NCI-H2081 treated with DMSO at 0.1 percent for 48 hours (cell line): Measurements from ENCODE around the gene ATP1A1.

Source experiments
- DNase-seq: peaks from one replicate; lab custom pipeline; 2025; lab: John Stamatoyannopoulos, UW

The ATP1A1 gene

DNA sequence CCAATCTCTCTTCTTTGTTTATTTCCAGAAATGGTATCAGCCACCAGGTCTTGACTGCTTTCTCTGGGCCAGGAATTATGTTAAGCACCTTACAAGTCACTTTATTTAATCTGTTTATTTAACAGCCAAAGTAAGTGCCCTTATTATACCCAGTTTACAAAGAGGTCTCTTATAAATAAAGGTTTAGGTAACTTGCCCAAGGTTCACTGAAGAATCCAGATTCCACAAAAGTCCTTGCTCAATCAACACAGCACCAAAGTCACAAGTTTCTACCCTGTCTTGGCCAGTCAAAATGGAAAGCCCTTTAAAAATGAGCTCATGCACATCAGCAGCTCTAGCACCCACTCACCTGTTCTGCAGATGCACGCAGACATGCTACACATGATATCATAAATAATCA is 28.0 kb upstream of the ATP1A1 start:
- no peak for DNase-seq

- DNase-seq, result no peak
Observed at GRCh38 chr1:116345843-116346242, 27.2 kb upstream of the ATP1A1 start.

- DNase-seq, result no peak
Observed at GRCh38 chr1:116346943-116347673, 25.9 kb upstream of the ATP1A1 start.

DNA sequence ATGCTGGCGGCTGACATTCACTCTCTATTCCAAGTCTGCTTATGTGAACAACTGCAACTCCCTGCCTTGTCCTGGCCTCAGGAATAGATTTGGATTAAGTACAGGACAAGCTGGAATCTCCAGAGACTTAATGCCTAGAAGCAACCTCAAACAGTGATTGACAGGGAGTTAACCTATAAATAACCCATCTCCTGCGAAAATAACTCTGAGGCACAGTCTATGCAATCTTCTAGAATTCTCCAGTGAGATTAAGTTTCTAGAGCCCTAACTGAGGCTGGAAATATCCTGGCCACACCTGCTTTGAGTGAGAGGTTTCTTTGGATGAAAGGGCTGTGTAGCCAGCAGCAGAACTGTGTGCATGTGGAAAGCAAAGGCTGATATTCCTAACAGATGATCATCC is 25.3 kb upstream of the ATP1A1 start:
- DNase-seq, result no peak

DNA sequence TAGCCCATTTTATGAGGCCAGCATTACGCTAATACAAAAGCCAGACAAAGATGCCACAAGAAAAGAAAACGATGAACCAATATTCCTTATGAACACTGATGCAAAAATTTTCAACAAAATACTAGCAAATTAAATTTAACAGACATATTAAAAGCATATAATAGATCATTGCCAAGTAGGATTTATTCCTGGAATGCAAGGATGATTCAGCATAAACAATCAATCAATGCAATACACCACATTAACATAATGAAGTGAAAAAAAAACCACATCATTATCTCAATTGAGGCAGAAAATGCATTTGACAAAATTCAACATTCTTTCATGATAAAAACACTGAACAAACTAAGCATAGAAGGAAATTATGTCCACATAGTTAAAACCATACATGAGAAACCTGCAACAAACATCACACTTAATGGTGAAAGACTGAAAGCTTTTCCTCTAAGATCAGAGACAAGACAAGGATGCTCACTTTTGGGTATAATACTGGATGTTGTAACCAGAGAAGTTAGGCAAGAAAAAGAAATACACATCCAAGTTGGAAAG is 22.9 kb upstream of the ATP1A1 start:
- no peak for DNase-seq

DNA sequence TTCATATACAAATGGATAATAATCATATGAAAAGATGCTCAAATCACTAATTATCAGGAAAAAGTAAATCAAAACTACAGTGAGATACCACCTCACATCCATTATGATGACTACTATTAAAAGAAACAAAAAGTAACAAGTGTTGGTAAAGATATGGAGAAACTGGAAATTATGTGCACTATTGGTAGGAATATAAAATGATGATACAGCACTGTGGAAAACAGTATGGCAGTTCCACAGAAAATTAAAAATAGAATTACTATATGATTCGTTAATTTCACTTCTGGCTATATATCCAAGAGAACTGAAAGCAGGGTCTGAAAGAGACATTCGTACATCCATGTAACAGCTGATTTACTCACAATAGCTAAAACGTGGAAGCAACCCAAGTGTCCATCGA is 21.1 kb upstream of the ATP1A1 start:
- DNase-seq, result no peak

GRCh38 chr1:116352349-116352813 is 20.7 kb upstream of the ATP1A1 start:
- DNase-seq, result no peak

GRCh38 chr1:116353155-116353554 is 19.9 kb upstream of the ATP1A1 start:
- DNase-seq, result no peak

DNA sequence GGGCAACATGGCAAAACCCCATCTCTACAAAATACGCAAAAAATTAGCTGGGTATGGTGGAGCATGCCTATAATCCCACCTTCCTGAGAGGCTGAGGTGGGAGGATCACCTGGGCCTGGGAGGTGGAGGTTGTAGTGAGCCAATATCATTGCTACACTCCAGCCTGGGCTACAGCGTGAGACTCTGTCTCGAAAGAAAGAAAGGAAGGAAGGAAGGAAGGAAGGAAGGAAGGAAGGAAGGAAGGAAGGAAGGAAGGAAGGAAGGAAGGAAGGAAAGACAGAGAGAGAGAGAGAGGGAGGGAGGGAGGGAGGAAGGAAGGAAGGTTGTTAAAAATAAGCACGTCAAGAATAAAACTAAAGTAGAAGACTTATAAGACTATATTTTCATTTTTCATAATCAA is 17.0 kb upstream of the ATP1A1 start:
- no peak for DNase-seq

DNA sequence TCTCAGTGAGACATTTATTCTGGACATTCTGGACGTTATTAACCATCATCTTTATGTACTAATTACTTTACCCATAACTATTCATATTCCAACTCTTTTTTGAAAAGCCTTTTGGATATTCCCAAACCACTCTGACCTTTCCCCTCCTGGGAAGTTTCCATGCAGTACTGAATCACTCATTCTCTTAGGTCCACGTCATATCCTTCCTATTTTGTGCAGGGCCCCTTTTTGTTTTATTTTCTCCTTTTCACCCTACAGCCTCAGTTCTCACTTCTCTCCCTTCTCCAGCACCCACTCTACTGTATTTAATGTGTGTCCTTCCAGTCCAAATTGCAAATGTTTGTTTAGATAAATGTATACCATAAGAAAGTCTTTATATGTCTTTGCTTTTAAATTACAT is 16.4 kb upstream of the ATP1A1 start:
- no peak for DNase-seq

GRCh38 chr1:116357487-116357886 is 15.6 kb upstream of the ATP1A1 start:
- no peak for DNase-seq

DNA sequence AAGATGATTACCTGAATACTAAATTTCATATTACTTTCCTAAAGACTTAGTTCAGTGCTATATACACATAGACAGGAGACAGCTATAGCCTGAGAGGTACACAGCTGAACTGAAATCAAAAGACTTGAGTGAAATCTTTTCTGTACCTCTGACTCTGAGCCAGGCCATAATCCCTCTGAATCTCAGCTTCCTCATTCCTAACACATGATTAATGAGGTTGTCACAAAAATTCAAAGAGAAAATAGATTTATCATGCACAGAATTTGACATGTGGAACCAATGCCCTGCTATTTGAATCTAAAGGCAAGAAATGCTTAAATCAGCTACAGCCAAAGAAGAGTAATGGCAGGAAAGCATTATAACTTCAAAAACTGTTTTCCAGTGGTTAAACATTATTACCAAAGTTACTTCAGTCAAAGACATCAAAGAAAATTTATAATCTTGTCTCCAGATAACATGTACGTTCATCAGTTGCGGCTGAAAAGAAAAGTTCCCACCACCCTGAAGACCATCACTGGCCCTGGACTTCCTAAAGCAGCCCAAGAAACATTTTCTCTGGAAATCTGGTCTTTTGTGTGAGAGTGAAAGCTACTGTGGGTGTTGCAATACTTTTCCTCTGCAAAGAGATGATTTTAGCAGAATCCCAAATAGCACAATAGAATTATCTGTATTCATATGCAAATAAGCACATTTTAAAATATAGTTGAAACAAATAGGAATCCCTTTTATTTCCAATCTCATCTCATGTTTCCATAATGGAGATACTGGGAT is 13.8 kb upstream of the ATP1A1 start:
- DNase-seq, result no peak

GRCh38 chr1:116359871-116360270 is 13.2 kb upstream of the ATP1A1 start:
- no peak for DNase-seq

DNA sequence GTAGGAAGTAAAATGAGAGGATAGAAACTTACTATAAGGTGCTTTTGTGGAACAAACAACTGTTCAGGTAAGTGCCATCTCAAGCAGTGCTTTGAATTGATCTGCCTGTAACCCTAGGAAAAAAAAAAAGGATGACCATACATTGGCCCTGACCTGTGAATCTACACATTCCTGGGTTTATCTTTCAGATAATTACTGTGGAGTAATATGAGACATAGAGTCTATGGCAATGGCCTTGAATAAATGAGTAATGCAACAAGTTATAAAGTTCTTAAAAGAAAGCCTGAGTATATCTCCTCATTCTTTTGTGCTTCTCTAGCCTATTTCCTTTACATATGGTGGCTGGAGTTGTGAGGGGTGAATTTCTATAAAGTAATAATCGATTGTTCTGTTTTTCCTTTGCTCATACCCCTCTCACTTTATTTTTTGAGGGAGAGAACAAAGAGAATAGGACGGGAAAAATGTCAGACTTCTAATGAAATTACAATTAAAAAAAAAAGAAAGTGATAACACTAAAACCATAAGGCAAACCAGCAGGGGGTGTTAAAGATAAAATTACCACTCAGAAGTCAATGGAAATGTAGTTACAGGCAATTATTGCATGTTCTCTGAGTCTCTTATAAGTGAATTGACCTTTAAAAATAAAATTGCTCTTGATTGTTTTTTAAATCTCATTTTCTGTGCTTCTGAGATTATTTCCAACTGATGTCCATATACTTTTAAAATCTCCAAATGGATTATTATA is 12.4 kb upstream of the ATP1A1 start:
- no peak for DNase-seq

- DNase-seq, result no peak
Observed at GRCh38 chr1:116361648-116362047, 11.4 kb upstream of the ATP1A1 start.

DNA sequence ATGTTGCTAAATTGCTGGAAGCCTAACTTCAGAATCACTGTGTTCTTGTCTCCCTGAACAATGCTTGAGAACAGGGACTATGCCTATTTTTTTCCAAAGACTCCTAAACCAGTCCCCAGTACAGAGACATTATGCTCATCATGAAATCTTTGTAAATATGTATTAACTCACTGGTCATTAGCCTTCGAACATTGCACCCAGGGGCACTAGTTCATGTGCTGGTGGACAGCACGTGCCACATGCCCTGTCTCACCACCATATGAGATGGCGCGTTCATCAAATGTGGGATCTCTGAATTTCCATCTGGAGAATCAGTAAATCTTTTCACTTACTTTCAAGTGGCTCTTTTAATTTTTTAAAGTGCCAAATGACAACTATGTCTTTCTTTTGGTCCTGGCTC is 11.0 kb upstream of the ATP1A1 start:
- DNase-seq, result no peak

GRCh38 chr1:116365353-116365780 is 7.7 kb upstream of the ATP1A1 start:
- no peak for DNase-seq

DNA sequence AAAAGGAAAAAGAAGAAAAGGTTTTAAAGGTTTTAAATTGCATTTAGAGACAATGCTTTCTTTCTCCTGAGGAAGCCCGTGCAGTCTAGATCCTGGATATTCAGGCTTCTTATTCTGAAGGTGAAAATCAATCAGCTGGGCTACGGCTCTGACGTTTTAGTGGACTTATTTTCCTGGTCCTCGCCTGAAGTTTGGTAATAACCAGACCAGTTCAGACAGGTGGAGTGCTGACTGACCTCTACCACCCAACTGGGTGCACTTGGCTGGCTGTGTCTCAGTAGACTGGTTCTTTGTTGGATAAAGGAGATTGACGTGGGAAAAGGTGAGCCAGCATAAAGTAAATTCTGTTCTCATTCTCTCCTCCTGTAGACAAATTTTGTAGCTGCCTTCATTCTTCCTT is 7.2 kb upstream of the ATP1A1 start:
- no peak for DNase-seq

GRCh38 chr1:116367256-116367945 is 5.6 kb upstream of the ATP1A1 start:
- no peak for DNase-seq

GRCh38 chr1:116368241-116368640 is 4.8 kb upstream of the ATP1A1 start:
- no peak for DNase-seq

DNA sequence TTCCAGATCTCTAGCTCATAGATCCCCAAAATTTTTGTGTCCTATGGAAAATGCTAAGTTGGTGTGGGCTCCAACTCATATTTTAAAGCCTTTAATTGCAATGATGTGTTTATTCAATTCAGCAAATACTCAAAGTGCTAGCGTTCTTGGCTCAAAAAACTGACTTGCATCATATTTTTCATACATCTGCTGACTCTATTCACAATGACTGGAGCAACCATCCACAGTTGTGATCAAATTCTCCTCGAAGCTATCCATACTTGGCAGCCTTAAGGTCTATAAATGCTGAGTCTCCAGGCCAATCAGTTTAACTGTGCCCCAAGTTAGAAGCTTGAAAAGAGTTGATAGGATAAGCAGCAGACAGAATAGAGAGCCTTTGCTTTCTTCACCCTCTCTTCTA is 2.9 kb upstream of the ATP1A1 start:
- no peak for DNase-seq

GRCh38 chr1:116371752-116372151 is 1.3 kb upstream of the ATP1A1 start:
- no peak for DNase-seq
